Measurements from ENCODE around the gene PAPSS2. TPM values are rescaled to one million over a fixed set of nuclear protein-coding genes. Genes with fewer than 3 reads are reported as not detected.
A peak's percentile ranks its signal among the peaks of the same experiment; 100 is the strongest.
"Not testable (repeated sequence)": the region's sequence is repeated elsewhere in the genome, so short reads cannot be mapped to it uniquely, and the experiment has no call there.

Gene PAPSS2
- total RNA-seq = under 1 TPM in 1 of 2 experiments, not detected in 1; 0.08 TPM

DNA sequence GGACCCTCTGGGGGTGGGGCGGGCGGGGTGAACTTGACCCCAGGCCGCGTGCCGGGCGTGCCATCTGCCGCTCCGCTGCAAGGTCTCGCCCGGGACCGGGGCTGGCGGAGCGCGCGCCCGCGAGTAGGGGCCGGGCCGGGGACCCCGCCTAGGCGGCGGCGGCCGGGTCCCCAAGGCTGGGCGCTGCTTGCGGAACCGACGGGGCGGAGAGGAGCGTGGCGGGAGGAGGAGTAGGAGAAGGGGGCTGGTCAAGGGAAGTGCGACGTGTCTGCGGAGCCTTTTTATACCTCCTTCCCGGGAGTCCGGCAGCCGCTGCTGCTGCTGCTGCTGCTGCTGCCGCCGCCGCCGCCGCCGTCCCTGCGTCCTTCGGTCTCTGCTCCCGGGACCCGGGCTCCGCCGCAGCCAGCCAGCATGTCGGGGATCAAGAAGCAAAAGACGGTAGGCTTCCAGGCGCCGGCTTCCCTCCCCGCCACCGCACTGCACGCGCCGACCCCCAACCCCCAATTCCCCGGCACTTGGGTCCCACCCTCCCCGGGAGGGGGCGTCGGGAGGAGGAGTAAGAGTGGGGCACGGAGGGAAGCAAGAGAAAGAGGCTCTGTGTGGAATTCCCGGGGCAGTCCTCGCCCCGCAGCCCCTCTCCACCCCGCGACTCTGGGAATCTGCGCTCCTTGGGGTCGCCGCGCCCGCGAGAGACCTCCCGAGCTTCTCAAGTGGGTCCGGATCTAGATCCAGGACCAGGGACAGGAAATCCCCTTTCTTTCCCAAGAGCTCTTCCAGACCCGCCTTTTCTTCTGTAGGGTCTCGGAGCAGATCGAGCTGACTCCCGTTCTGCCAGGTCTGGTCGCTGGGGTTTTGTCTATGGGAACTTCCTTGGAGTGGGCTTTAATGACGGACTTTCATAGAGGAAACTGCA lies at the start of gene PAPSS2:
TSS of gene PAPSS2 (plus strand) at position 308 of the 913 bp plus-strand sequence. CDS start at position 412, 104 bp downstream.
- ChIA-PET CTCF (interaction anchor here (1.0 kb wide), 1 partner anchor 10 kb away, joined by 3 read pairs; no protein-coding TSS in a partner anchor), POLR2A (no interaction called here)
- H3K27ac Mint-ChIP-seq = no peak within 1 kb of the TSS
- no peaks in the 10 kb centered on the region for H3K36me3 Mint-ChIP-seq (ENCODE audit: low read depth)
- no peaks in the 10 kb centered on the region for H3K9me3 Mint-ChIP-seq
- DNase-seq = peak; percentile 9
- H3K4me3 Mint-ChIP-seq = peak within 1 kb of the TSS; percentile 68
- peaks cover 10% of the 10 kb centered on the region for H3K4me1 Mint-ChIP-seq
- H3K27me3 Mint-ChIP-seq = peaks cover 40% of the 10 kb centered on the region

DNA sequence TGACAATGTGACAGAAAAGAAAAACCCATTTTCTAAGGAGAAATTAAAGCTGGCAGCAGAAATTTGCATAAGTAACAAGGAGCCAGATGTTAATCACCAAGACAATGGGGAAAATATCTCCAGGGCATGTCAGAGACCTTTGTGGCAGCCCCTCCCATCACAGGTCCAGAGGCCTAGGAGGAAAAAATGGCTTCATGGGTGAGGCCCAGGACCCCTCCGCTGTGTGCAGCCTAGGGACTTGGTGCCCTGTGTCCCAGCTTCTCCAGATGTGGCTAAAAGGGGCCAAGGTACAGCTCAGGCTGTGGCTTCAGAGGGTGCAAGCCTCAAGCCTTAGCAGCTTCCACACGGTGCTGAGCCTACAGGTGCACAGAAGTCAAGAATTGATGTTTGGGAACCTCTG lies 48.3 kb upstream of the PAPSS2 start:
- CTCF ChIA-PET; DNase-seq; H3K4me1 Mint-ChIP-seq; POLR2A ChIA-PET; H3K4me3 Mint-ChIP-seq; H3K36me3 Mint-ChIP-seq (ENCODE audit: low read depth); H3K27ac Mint-ChIP-seq; H3K27me3 Mint-ChIP-seq: not testable (repeated sequence)
- H3K9me3 Mint-ChIP-seq = peaks cover 12% of the 10 kb centered on the region

DNA sequence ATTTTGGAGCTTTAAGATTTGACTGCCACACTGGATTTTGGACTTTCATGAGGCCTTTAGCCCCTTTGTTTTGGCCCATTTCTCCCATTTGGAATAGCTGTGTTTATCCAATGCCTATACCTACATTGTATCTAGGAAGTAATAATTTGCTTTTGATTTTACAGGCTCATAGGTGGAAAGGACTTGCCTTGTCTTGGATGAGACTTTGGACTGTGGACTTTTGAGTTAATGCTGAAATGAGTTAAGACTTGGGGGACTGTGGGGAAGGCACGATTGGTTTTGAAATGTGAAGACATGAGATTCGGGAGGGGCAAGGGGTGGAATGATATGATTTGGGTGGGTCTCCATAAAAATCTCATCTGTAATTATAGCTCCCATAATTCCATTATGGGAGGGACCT lies 47.6 kb upstream of the PAPSS2 start:
- Mint-ChIP-seq H3K4me1 (no peaks in the 10 kb centered on the region), H3K4me3 (no peak overlapping the region)

DNA sequence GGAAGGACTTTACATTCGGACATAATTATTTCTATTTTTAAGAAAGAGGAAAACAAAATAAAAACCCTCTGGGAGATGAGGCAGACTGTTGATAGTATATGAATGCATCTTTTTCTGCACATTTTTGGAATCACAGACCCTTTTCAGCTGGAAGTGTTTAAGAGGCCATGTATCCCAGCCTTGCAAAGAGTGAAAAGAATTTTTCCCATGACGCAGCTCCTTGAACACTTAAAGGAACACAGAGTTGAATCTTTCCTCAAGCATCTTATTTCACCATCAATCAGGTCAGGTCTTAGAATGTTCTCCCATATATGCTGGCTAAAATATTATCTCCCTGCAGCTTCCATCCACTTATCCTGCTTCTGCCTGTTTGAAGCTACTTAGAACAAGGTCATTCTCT lies 45.9 kb upstream of the PAPSS2 start:
- ChIA-PET POLR2A (no interaction called here), CTCF (no interaction called here)
- no peak overlapping the region for H3K4me3 Mint-ChIP-seq
- peaks cover 7% of the 10 kb centered on the region for H3K27me3 Mint-ChIP-seq
- H3K9me3 Mint-ChIP-seq = peaks cover 12% of the 10 kb centered on the region
- H3K36me3 Mint-ChIP-seq (ENCODE audit: low read depth) = peaks cover 2% of the 10 kb centered on the region
- H3K4me1 Mint-ChIP-seq = no peaks in the 10 kb centered on the region
- H3K27ac Mint-ChIP-seq = no peak overlapping the region
- no peak for DNase-seq

More for the DNA sequence above, 47.6 kb upstream of the PAPSS2 start:
- CTCF ChIA-PET = no interaction called here
- DNase-seq = no peak
- H3K27me3 Mint-ChIP-seq = peaks cover 1% of the 10 kb centered on the region
- POLR2A ChIA-PET = no interaction called here
- H3K27ac Mint-ChIP-seq = no peak overlapping the region
- H3K9me3 Mint-ChIP-seq = peaks cover 12% of the 10 kb centered on the region
- H3K36me3 Mint-ChIP-seq (ENCODE audit: low read depth) = peaks cover 2% of the 10 kb centered on the region

DNA sequence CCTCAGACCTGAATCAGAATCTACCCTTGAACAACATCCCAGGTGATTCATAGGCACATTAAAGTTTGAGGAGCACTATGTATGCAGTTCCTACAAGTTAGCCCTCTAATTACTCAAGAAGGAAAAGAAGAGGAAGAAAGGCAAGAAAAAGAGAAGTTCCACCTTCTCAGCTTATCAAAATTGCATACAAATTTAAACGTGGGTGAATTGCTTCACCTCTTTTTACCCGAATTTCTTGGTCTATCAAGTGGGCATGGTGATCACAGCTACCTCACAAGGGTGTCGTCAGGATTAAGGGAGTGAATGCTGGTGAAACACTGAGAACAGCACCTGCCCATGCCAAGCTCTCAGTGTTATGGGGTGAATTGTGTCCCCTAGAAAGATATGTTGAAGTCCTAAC lies 43.8 kb upstream of the PAPSS2 start:
- Mint-ChIP-seq H3K27me3 (peaks cover 12% of the 10 kb centered on the region), H3K27ac (no peak overlapping the region), H3K4me1 (no peaks in the 10 kb centered on the region), H3K4me3 (no peak overlapping the region), H3K36me3 (ENCODE audit: low read depth) (no peaks in the 10 kb centered on the region), H3K9me3 (peaks cover 8% of the 10 kb centered on the region)
- no peak for DNase-seq
- ChIA-PET POLR2A (no interaction called here), CTCF (no interaction called here)

DNA sequence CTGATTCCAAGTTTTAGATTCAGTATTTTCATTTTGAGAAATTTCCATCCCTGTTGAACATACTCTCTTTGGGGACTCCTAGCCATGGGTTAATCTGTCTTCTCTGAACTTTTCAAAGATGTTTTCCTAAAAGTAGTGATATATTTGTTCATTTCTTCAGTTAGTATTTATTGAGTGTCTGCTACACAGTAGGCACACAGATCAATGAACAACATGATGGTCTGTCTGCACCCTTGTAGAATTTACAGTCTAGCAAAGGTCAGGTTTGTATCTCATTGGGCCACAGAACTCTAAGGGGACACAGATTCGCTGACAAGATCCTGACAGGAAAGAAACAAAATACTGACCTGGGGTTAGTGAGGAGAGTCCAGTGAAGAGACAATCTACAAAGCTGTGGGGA lies 42.2 kb upstream of the PAPSS2 start:
- Mint-ChIP-seq H3K27me3 (peaks cover 15% of the 10 kb centered on the region), H3K27ac (no peak overlapping the region), H3K4me1 (no peaks in the 10 kb centered on the region), H3K36me3 (ENCODE audit: low read depth) (no peaks in the 10 kb centered on the region), H3K9me3 (no peaks in the 10 kb centered on the region), H3K4me3 (no peak overlapping the region)
- DNase-seq = no peak
- CTCF ChIA-PET = no interaction called here
- POLR2A ChIA-PET = no interaction called here

DNA sequence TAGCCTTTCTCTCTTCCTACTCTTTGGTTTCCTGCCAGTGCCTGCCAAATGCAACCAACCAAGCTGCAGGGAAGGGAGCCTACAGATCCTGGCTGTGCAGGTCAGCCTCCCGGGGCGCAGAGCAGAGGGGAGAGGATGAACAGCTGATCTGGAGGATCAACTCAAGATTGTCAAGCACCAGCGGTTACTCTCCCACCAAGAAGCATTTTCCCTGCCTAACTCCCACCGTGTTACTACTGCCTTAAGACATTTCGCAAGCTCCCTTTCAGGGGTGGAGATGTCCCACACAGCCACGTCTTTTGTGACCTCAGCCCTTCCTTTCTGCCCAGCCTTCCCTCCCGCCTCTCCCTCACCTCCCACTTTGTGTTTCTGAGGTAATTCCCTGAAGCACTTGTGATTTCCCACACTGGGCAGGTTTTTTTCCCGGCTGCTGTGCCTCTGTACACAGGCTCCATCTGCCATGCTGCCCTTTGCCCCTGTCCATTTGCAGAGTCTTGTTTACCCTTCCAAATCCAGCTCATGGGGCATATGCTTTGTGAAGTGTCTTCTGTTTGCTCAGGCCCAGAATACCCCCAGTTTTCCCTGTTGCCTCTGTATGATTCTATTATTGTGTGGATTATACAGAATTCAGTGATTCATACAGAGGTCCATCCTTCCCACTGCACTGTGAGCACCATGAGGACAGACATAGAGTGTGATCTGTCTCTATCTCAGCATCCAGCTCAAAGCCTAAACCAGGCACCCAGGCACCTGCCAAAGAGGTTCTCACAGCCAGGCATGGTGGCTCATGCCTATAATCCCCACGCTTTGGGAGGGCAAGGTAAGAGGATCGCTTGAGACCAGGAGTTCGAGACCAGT lies 40.9 kb upstream of the PAPSS2 start:
- H3K9me3 Mint-ChIP-seq = no peaks in the 10 kb centered on the region
- POLR2A ChIA-PET = no interaction called here
- H3K36me3 Mint-ChIP-seq (ENCODE audit: low read depth) = no peaks in the 10 kb centered on the region
- H3K27me3 Mint-ChIP-seq = peaks cover 16% of the 10 kb centered on the region
- CTCF ChIA-PET = no interaction called here
- no peak overlapping the region for H3K27ac Mint-ChIP-seq
- DNase-seq = no peak
- H3K4me1 Mint-ChIP-seq = no peaks in the 10 kb centered on the region
- no peak overlapping the region for H3K4me3 Mint-ChIP-seq

DNA sequence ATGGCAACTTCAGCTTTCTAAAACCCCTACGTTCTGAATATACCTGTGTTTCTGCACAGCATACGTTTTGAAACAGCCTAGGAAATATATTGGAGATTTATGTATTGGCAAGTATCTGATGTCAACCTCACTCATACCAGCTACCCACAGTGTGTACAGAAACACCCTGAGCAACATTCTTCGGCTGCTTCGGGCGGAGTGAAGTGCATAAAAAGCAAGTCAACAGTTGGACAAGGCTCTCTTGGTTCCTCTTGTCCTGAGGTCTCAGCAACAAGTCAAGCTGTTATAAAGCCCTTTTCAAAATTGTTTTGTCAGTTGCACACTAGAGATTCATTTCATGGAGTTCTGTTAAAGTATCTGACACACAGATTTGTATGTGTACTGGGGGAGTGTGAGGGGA lies 40.0 kb upstream of the PAPSS2 start:
- H3K27me3 Mint-ChIP-seq = peaks cover 16% of the 10 kb centered on the region
- no peaks in the 10 kb centered on the region for H3K9me3 Mint-ChIP-seq
- H3K36me3 Mint-ChIP-seq (ENCODE audit: low read depth) = no peaks in the 10 kb centered on the region
- no peak for DNase-seq
- POLR2A ChIA-PET = no interaction called here
- no peak overlapping the region for H3K27ac Mint-ChIP-seq
- H3K4me1 Mint-ChIP-seq = no peaks in the 10 kb centered on the region
- H3K4me3 Mint-ChIP-seq = no peak overlapping the region
- CTCF ChIA-PET = no interaction called here

DNA sequence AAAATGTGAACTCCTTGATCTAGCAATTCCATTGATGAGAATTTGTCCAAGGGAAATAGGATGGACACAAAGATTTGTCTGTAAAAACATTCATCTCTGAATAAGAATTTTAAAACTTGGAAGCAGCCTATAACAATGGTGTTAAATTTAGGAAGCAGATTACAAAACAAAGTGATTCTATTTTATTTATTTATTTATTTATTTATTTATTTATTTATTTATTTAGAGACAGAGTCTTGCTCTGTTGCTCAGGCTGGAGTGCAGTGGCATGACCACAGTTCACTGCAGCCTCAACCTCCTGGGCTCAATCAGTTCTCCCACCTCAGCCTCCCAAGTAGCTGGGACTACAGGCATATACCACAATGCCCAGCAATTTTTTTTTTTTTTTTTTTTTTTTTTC lies 38.2 kb upstream of the PAPSS2 start:
- H3K4me3 Mint-ChIP-seq; H3K27ac Mint-ChIP-seq; POLR2A ChIA-PET; H3K9me3 Mint-ChIP-seq; H3K36me3 Mint-ChIP-seq (ENCODE audit: low read depth); CTCF ChIA-PET; DNase-seq; H3K4me1 Mint-ChIP-seq: not testable (repeated sequence)
- H3K27me3 Mint-ChIP-seq = peaks cover 16% of the 10 kb centered on the region

DNA sequence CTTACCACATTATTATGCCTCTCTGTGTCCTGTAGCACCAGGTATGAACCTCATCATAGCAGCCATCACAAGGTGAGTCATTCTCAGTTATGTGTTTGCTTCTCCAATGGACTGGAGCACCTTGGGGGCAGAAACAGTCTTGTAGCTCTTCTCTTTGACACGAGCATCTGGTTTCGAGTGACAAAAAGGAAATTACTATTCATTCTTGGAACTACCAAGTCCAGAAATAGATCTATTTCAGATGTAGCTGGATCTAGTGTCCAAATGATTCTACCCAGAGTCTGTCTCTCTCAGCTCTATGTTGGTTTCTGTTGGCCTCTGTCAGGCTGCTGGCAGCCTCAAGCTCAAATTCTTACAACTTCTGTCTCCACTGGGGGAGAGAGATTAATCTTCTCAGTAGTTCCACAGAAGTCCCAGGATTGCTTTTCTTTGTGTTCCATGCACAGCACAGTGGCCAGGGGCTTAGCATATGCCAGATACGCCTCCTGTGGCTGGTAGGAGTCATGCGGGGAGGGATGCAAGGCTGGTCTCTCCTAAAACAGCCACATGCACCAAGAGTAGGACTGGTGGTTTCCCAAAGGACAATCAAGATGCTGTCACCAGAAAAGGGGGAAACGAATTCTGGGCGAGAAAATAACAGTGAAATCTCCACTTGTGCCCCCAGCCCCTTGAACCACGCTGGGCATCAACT lies 37.2 kb upstream of the PAPSS2 start:
- ChIA-PET CTCF (interaction anchor here (0.6 kb wide), 1 partner anchor 10 kb away, joined by 3 read pairs; no protein-coding TSS in a partner anchor), POLR2A (no interaction called here)
- Mint-ChIP-seq H3K4me1 (no peaks in the 10 kb centered on the region), H3K27me3 (peaks cover 16% of the 10 kb centered on the region), H3K27ac (no peak overlapping the region), H3K36me3 (ENCODE audit: low read depth) (no peaks in the 10 kb centered on the region), H3K9me3 (no peaks in the 10 kb centered on the region), H3K4me3 (no peak overlapping the region)
- DNase-seq = no peak

DNA sequence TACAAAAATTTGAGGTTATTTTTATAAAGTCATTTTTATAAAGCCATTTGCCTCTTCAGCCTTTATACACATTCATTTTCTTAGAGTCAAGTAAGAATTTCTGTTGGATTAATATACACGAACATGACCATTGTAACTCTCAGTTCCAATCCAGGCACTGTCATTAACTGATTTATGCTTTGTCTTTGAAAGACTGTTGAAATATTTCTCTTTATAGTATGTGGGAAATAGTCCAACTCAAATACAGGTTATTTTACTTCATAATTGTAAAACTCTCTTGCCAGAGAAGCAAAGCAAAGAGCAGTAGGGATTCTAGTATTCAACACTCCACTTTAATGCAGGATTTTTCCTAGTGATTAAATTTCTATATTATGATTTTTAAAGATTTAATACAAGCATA lies 36.5 kb upstream of the PAPSS2 start:
- CTCF ChIA-PET = interaction anchor here (0.6 kb wide), 1 partner anchor 45 kb away, joined by 4 read pairs; no protein-coding TSS in a partner anchor

DNA sequence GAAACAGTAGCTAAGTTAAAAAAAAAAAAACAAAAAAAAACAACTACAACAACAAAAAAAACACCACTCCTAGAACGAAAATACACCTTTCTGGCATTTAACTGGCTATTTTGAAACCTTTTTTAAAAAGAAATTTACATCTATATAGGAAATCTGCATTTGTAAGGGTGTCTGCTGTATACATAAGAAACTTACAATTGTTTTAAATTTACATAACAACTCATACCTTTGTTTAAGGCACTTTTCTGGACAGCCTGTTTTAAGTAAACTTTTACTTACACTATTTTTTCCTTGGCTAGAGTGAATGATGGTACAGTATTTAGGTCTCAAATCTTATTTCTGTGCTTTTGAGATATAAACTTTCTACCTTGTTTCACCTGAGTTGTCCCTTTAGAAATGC lies 34.0 kb upstream of the PAPSS2 start:
- H3K36me3 Mint-ChIP-seq (ENCODE audit: low read depth) = no peaks in the 10 kb centered on the region
- ChIA-PET POLR2A (no interaction called here), CTCF (no interaction called here)
- no peak overlapping the region for H3K4me3 Mint-ChIP-seq
- H3K9me3 Mint-ChIP-seq = no peaks in the 10 kb centered on the region
- peaks cover 8% of the 10 kb centered on the region for H3K27me3 Mint-ChIP-seq
- no peaks in the 10 kb centered on the region for H3K4me1 Mint-ChIP-seq
- H3K27ac Mint-ChIP-seq = no peak overlapping the region
- no peak for DNase-seq

More for the DNA sequence above, 36.5 kb upstream of the PAPSS2 start:
- H3K27me3 Mint-ChIP-seq = peaks cover 11% of the 10 kb centered on the region
- no peaks in the 10 kb centered on the region for H3K9me3 Mint-ChIP-seq
- no peak overlapping the region for H3K27ac Mint-ChIP-seq
- POLR2A ChIA-PET = no interaction called here
- no peak for DNase-seq
- H3K4me3 Mint-ChIP-seq = no peak overlapping the region
- H3K4me1 Mint-ChIP-seq = no peaks in the 10 kb centered on the region
- H3K36me3 Mint-ChIP-seq (ENCODE audit: low read depth) = no peaks in the 10 kb centered on the region

DNA sequence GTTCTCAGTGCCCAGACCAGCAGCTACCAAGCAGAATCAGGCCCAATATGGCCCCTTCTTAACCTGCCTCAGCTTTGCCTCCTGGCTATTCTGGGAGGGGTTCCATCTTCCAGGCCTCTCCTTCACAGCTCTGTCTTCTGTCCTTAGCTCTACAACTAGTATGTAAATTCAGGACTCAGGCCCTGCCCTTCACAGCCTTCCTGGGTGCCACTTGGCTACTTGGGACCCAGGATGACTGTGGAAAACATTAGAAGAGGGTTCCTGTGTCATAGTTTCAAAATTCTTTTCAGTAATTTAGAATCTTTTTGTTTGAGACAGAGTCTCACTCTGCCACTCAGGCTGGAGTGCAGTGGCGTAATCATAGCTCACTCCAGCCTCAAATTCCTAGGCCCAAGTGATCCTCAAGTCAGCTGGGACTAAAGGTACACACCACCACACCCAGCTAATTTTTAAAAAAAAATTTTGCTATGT lies 33.2 kb upstream of the PAPSS2 start:
- no peaks in the 10 kb centered on the region for H3K4me1 Mint-ChIP-seq
- no peaks in the 10 kb centered on the region for H3K36me3 Mint-ChIP-seq (ENCODE audit: low read depth)
- H3K27ac Mint-ChIP-seq = no peak overlapping the region
- no peak overlapping the region for H3K4me3 Mint-ChIP-seq
- CTCF ChIA-PET = no interaction called here
- H3K27me3 Mint-ChIP-seq = peaks cover 4% of the 10 kb centered on the region
- no peak for DNase-seq
- no peaks in the 10 kb centered on the region for H3K9me3 Mint-ChIP-seq
- POLR2A ChIA-PET = no interaction called here

Measured in activated CD4-positive, alpha-beta T cell treated with anti-CD3 and anti-CD28 coated beads, Interleukin-2, amount 10 ng/mL, durations not matched to agents 7 days and 5 days (primary cell).